ENCODE results near the gene ING5. TPM values are rescaled to one million over a fixed set of nuclear protein-coding genes. Genes with fewer than 3 reads are reported as not detected.
A peak's percentile ranks its signal among the peaks of the same experiment; 100 is the strongest.
"Not testable (repeated sequence)": the region's sequence is repeated elsewhere in the genome, so short reads cannot be mapped to it uniquely, and the experiment has no call there.

Gene ING5
- total RNA-seq, 4 donors from 2014 or later, result 28.1 to 43.8 (median 30.3) TPM

DNA sequence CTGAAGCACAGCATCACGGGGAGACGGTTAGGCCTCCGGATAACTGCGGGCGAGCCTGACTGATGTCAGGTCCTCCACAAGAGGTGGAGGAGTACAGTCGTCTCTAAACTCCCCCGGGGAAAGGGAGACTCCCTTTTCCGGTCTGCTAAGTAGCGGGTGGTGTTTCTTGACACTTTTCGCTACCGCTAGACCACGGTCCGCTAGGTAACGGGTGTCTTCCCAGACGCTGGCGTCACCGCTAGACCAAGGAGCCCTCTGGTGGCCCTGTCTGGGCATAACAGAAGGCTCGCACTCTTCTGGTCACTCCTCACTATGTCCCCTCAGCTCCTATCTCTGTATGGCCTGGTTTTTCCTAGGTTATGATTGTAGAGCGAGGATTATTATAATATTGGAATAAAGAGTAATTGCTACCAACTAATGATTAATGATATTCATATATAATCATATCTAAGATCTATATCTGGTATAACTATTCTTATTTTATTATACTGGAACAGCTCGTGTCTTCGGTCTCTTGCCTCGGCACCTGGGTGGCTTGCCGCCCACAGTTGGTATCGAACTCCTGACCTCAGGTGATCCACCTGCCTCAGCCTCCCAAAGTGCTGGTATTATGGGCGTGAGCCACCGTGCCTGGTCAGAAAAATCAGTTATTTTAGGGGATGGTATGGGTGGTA lies 30.8 kb downstream of the ING5 start:
- Histone ChIP-seq H3K4me1 (peaks cover 12 to 21% (median 18%) of the 10 kb centered on the region in 4 donors), H3K27ac (replicated peaks in 1 of 4) (peak overlapping the region in 1 of 4 donors; percentile 16), H3K4me3 (peak overlapping the region in 1 of 4 donors; percentile 36), H3K36me3 (peaks cover 0 to 11% (median 2%) of the 10 kb centered on the region in 4 donors)
- intact Hi-C loops (cut with DNase I), result loop anchor here (10.0 kb wide), 1 partner anchor 152 kb away; no protein-coding TSS in a partner anchor
- TF ChIP-seq, protein P1, sequence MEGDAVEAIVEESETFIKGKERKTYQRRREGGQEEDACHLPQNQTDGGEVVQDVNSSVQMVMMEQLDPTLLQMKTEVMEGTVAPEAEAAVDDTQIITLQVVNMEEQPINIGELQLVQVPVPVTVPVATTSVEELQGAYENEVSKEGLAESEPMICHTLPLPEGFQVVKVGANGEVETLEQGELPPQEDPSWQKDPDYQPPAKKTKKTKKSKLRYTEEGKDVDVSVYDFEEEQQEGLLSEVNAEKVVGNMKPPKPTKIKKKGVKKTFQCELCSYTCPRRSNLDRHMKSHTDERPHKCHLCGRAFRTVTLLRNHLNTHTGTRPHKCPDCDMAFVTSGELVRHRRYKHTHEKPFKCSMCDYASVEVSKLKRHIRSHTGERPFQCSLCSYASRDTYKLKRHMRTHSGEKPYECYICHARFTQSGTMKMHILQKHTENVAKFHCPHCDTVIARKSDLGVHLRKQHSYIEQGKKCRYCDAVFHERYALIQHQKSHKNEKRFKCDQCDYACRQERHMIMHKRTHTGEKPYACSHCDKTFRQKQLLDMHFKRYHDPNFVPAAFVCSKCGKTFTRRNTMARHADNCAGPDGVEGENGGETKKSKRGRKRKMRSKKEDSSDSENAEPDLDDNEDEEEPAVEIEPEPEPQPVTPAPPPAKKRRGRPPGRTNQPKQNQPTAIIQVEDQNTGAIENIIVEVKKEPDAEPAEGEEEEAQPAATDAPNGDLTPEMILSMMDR (IDR thresholded peaks at IDR 0.05), result peak; percentile 43 to 62 (median 59)
- peak in 1 of 2 donors; percentile 23 for TF ChIP-seq POLR2AphosphoS5 (IDR thresholded peaks at IDR 0.05)
- not testable (repeated sequence) for H3K27me3 ChIP-seq; H3K9me3 ChIP-seq; DNase-seq (ENCODE audit: extremely low spot score)
- WGBS, result 41% methylated on average over 22 of the region's 26 CpGs

DNA sequence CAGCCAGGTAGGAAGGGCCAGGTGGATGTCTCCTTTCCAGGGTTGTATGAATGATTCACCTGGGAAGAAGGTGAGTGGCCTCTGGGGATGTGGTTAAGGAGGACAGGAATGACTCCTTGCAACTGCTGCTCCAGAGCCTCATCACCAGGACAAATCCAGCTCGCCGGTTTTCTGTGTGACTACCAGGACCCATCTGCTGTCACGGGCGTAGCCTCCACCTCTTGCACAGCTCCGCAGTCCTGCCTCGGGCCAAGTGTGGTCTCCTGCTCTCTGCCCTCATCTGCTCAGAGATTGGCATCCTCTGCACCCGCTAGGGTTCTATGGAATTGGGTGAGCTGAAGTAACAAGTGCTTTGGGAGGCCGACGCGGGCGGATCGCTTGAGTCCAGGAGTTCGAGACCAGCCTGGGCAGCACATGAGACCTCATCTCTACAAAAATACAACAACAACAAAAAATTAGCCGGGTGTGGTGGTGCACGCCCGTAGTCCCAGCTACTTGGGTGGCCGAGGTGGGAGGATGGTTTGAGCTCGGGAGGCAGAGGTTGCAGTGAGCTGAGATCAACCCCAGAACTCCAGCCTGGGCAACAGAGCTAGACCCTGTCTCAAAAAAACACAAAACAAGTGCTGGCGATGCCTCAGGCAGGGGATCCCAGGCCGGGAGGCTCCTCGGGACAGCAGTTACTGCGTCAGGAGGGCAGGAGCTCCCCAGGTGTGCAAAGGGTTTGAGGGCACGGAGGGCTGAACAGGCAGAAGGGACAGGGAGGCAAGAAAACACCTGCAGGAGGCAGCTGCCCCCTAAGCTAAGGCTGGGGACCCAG lies 31.8 kb downstream of the ING5 start:
- Histone ChIP-seq H3K36me3 (peaks cover 0 to 8% (median 5%) of the 10 kb centered on the region in 4 donors), H3K27me3 (no peaks in the 10 kb centered on the region), H3K9me3 (no peaks in the 10 kb centered on the region), H3K4me3 (peak overlapping the region; percentile 83 to 98 (median 94)), H3K27ac (replicated peaks in 1 of 4) (peak overlapping the region; percentile 88 to 95 (median 91)), H3K4me1 (peaks cover 12 to 21% (median 18%) of the 10 kb centered on the region in 4 donors)
- WGBS, result 81% methylated on average over 18 of the region's 23 CpGs
- no peak for DNase-seq (ENCODE audit: extremely low spot score)
- TF ChIP-seq EP300 (IDR thresholded peaks at IDR 0.05) (no peak), POLR2AphosphoS5 (IDR thresholded peaks at IDR 0.05) (no peak), POLR2A (IDR thresholded peaks at IDR 0.05; ENCODE audit: low read depth) (no peak)
- TF ChIP-seq, protein P1 (IDR thresholded peaks at IDR 0.05), result no peak
- intact Hi-C loops (cut with DNase I), result loop anchor here (10.0 kb wide), 1 partner anchor 151 kb away; no protein-coding TSS in a partner anchor

DNA sequence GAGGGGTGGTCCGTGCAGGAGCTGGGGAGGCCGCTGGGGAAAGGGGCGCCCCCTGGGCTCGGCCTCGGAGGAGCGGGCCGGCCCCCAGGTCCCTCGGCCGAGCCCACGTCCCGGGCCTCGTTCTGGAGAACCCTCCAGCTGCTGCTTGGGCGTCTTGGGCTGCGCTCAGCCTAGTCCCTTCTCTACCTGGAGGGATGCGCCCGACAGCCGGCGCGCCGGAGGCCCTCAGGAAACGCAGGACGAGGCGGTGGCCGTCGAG lies 32.3 kb downstream of the ING5 start:
- DNase-seq (ENCODE audit: extremely low spot score), result no peak

DNA sequence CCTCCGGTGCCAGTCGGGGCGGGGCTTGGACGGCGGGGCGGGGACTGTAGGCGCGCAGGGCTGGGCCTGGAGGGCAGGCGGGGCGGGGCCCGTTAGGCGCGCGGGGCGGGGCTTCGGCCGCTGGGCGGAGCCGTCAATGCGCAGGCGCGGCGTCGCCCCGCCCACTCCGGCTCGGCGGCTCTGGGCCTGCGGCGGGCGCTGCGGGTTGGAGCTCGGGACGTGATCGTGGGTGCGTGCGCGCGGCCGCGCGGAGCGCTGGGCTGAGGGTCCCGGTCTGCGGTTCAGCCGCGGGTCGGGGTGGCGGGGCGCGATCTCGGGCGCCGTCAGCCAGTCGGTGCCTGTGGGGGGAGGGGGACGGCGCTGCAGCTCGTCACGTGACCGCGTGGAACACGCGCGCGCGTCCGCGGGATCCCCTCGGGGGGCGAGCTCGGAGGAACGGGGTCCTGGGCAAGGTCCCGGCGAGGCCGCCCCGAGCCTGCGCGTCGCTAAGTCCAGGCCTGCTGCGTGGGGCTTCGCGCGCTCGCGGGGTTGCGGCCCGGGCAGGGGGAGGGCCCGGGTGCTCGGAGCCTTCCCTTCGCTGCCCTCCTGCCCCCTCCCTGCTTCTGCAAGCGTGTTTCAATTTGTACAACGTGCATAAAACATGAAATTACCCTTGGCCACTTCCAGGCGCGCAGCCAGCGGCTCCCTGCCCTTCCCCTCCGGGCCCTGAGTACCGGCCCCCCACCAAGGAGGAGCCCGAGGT lies 32.8 kb downstream of the ING5 start, which contains the start of gene D2HGDH:
Gene D2HGDH, plus strand, starts transcription at position 164 of the 742 bp plus-strand sequence. CDS start 595 bp downstream, outside the sequence.
- DNase-seq (ENCODE audit: extremely low spot score), result peak; percentile 96
- TF ChIP-seq EP300 (IDR thresholded peaks at IDR 0.05), result no peak
- TF ChIP-seq POLR2AphosphoS5 (IDR thresholded peaks at IDR 0.05), result peak; percentile 14 to 81
- TF ChIP-seq, protein P1 (IDR thresholded peaks at IDR 0.05), result no peak
- H3K27me3 ChIP-seq, result no peaks in the 10 kb centered on the region
- peak within 1 kb of the TSS; percentile 88 to 95 (median 91) for H3K27ac ChIP-seq (replicated peaks in 1 of 4)
- peaks cover 12 to 21% (median 18%) of the 10 kb centered on the region in 4 donors for H3K4me1 ChIP-seq
- peak within 1 kb of the TSS; percentile 83 to 98 (median 94) for H3K4me3 ChIP-seq
- no peaks in the 10 kb centered on the region for H3K9me3 ChIP-seq
- intact Hi-C loops (cut with DNase I), result loop anchor here (10.0 kb wide), 1 partner anchor 150 kb away; no protein-coding TSS in a partner anchor
- H3K36me3 ChIP-seq, result peaks cover 0 to 13% (median 8%) of the 10 kb centered on the region in 4 donors
- WGBS, result 5% methylated on average over 4 of the region's 98 CpGs

More for the DNA sequence above, 32.3 kb downstream of the ING5 start:
- Histone ChIP-seq H3K27ac (replicated peaks in 1 of 4) (peak overlapping the region; percentile 88 to 95 (median 91)), H3K27me3 (no peaks in the 10 kb centered on the region), H3K9me3 (no peaks in the 10 kb centered on the region), H3K36me3 (peaks cover 0 to 10% (median 6%) of the 10 kb centered on the region in 4 donors), H3K4me3 (peak overlapping the region; percentile 83 to 98 (median 94)), H3K4me1 (peaks cover 12 to 21% (median 18%) of the 10 kb centered on the region in 4 donors)
- intact Hi-C loops (cut with DNase I), result loop anchor here (10.0 kb wide), 1 partner anchor 151 kb away; no protein-coding TSS in a partner anchor
- no peak for TF ChIP-seq EP300 (IDR thresholded peaks at IDR 0.05)
- no peak for TF ChIP-seq POLR2A (IDR thresholded peaks at IDR 0.05; ENCODE audit: low read depth)
- peak in 1 of 2 donors; percentile 1 for TF ChIP-seq POLR2AphosphoS5 (IDR thresholded peaks at IDR 0.05)
- TF ChIP-seq, protein P1 (IDR thresholded peaks at IDR 0.05), result no peak
- 1% methylated on average over 11 of the region's 25 CpGs for WGBS
